ENCODE results near the gene IKZF3. TPM values are rescaled to one million over a fixed set of nuclear protein-coding genes. Genes with fewer than 3 reads are reported as not detected.
A peak's percentile ranks its signal among the peaks of the same experiment; 100 is the strongest.

The IKZF3 gene
- total and polyA plus RNA-seq, 10 of the 15 experiments (the other 5 are each of a cell fraction or from before 2014, with no cell fraction given): 5.5 to 98.2 (median 47.6) TPM

GRCh38 chr17:39794249-39794970 lies 69.7 kb downstream of the IKZF3 start (continued):
- TF ChIP-seq, protein P1, sequence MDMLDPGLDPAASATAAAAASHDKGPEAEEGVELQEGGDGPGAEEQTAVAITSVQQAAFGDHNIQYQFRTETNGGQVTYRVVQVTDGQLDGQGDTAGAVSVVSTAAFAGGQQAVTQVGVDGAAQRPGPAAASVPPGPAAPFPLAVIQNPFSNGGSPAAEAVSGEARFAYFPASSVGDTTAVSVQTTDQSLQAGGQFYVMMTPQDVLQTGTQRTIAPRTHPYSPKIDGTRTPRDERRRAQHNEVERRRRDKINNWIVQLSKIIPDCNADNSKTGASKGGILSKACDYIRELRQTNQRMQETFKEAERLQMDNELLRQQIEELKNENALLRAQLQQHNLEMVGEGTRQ (IDR thresholded peaks at IDR 0.05; ENCODE audit: borderline replicate concordance, low read depth, low read length): no peak
- TF ChIP-seq NRF1 (conservative IDR thresholded peaks at IDR 0.05; ENCODE audit: low read depth, low read length) (no peak), MEF2A (IDR thresholded peaks at IDR 0.05; ENCODE audit: insufficient read depth, low read depth, low read length) (peak; percentile 65; the same call in 1 of the 2 replicates)

GRCh38 chr17:39793301-39793872 lies 70.7 kb downstream of the IKZF3 start:
- WGBS (ENCODE audit: insufficient coverage, insufficient replicate concordance, low lambda C conversion rate, missing lambda C conversion rate): 0% methylated on average over 3 of the region's 3 CpGs
- Histone ChIP-seq H3K4me3 (peak overlapping the region; percentile 32), H3K4me2 (ENCODE audit: control insufficient read depth, insufficient read depth) (peak overlapping the region; percentile 79), H3K36me3 (ENCODE audit: control insufficient read depth in 2 of 2, insufficient read depth in 2 of 2, low read length in 1 of 2) (peaks cover 0 to 24% of the 10 kb centered on the region in 2 experiments; a peak in 3 of 4 replicates), H3K4me1 (ENCODE audit: control insufficient read depth, insufficient read depth, low read length) (peaks cover 57% of the 10 kb centered on the region), H3K27me3 (replicated peaks in 1 of 2; ENCODE audit: control insufficient read depth in 2 of 2, insufficient read depth in 2 of 2, low read length in 1 of 2) (no peaks in the 10 kb centered on the region), H2AFZ (ENCODE audit: control insufficient read depth, low read depth, low read length) (no peak overlapping the region), H3K79me2 (ENCODE audit: control insufficient read depth, insufficient read depth, low read length) (peaks cover 67% of the 10 kb centered on the region), H4K20me1 (ENCODE audit: control insufficient read depth, insufficient read depth) (no peaks in the 10 kb centered on the region), H3K27ac (ENCODE audit: control insufficient read depth, insufficient read depth) (peak overlapping the region; percentile 89), H3K9me3 (replicated peaks; ENCODE audit: control insufficient read depth, insufficient read depth, low read length) (no peaks in the 10 kb centered on the region), H3K9ac (ENCODE audit: control insufficient read depth, insufficient read depth, low read length) (no peak overlapping the region)
- in situ Hi-C loops (cut with MboI) (no loop called here), intact Hi-C loops (cut with micrococcal nuclease; ENCODE audit: unreplicated experiment) (loop anchor here (5.0 kb wide), 1 partner anchor 36 kb away; no protein-coding TSS in a partner anchor)
- ChIA-PET CTCF (interaction anchor here (0.8 to 3.4 kb wide), 18 partner anchors 9 to 161 kb away, joined by 3 to 38 read pairs (median 4); partner anchors contain the start of genes IKZF3 and MIEN1), RAD21 (ENCODE audit: unreplicated experiment) (interaction anchor here (0.7 to 4.9 kb wide), 14 partner anchors 9 to 172 kb away, joined by 3 to 41 read pairs (median 9); no protein-coding TSS in a partner anchor), POLR2A (interaction anchor here (0.5 to 4.4 kb wide), 12 partner anchors 9 to 308 kb away, joined by 3 to 39 read pairs (median 4); no protein-coding TSS in a partner anchor), SMC1A (ENCODE audit: uncharacterized antibody, unreplicated experiment) (interaction anchor here (0.6 to 6.3 kb wide), 27 partner anchors 7 to 172 kb away, joined by 3 to 65 read pairs (median 5); partner anchors contain the start of gene IKZF3)
- no peak for FAIRE-seq
- DNase-seq (ENCODE audit: low read depth, low spot score): no peak
- no TSS peak for BruUV-seq (replicated peaks)
- no peak for ATAC-seq
- TF ChIP-seq, protein P2, sequence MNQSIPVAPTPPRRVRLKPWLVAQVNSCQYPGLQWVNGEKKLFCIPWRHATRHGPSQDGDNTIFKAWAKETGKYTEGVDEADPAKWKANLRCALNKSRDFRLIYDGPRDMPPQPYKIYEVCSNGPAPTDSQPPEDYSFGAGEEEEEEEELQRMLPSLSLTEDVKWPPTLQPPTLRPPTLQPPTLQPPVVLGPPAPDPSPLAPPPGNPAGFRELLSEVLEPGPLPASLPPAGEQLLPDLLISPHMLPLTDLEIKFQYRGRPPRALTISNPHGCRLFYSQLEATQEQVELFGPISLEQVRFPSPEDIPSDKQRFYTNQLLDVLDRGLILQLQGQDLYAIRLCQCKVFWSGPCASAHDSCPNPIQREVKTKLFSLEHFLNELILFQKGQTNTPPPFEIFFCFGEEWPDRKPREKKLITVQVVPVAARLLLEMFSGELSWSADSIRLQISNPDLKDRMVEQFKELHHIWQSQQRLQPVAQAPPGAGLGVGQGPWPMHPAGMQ (IDR thresholded peaks at IDR 0.05; ENCODE audit: borderline replicate concordance): no peak
- TF ChIP-seq MEF2B (IDR thresholded peaks at IDR 0.05; ENCODE audit: partially characterized antibody, poor library complexity, severe bottlenecking) (no peak), CBX5 (IDR thresholded peaks at IDR 0.05; ENCODE audit: low read depth) (no peak), GATAD2B (conservative IDR thresholded peaks at IDR 0.05; ENCODE audit: low read depth) (no peak), WRNIP1 (IDR thresholded peaks at IDR 0.05; ENCODE audit: borderline replicate concordance, low read depth, low read length) (no peak), ZNF384 (IDR thresholded peaks at IDR 0.05; ENCODE audit: borderline replicate concordance, low read depth, low read length) (no peak), HDGF (IDR thresholded peaks at IDR 0.05) (no peak), CHD1 (IDR thresholded peaks at IDR 0.05; ENCODE audit: low read depth, low read length) (no peak), HSF1 (IDR thresholded peaks at IDR 0.05; ENCODE audit: low read depth, low read length) (no peak)
- TF ChIP-seq, protein P1 (IDR thresholded peaks at IDR 0.05; ENCODE audit: borderline replicate concordance, low read depth, low read length): no peak
